Measurements from ENCODE around the gene SIN3A. TPM values are rescaled to one million over a fixed set of nuclear protein-coding genes. Genes with fewer than 3 reads are reported as not detected.
A peak's percentile ranks its signal among the peaks of the same experiment; 100 is the strongest.

SIN3A gene
- total and polyA plus RNA-seq, 2 experiments from 2014 or later, result 13.9 to 27.7 TPM

GRCh38 chr15:75452865-75453702, 1.6 kb upstream of the SIN3A start:
- H3K9ac ChIP-seq, result peak overlapping the region; percentile 83
- no peaks in the 10 kb centered on the region for H4K20me1 ChIP-seq (ENCODE audit: insufficient read depth)
- no peaks in the 10 kb centered on the region for H3K27me3 ChIP-seq (replicated peaks; ENCODE audit: insufficient read depth)
- no peaks in the 10 kb centered on the region for H3K9me3 ChIP-seq (ENCODE audit: low read depth)
- H3K4me3 ChIP-seq, result peak overlapping the region; percentile 85
- H2AFZ ChIP-seq, result peak overlapping the region; percentile 76
- peaks cover 53% of the 10 kb centered on the region for H3F3A ChIP-seq (ENCODE audit: insufficient read depth)
- TF ChIP-seq EZH2 (IDR thresholded peaks at IDR 0.05; ENCODE audit: insufficient read depth, poor library complexity, severe bottlenecking), result no peak
- TF ChIP-seq EZH2phosphoT487 (IDR thresholded peaks at IDR 0.05; ENCODE audit: insufficient read depth, low read depth), result no peak
- H3K4me2 ChIP-seq (ENCODE audit: unreplicated experiment), result peak overlapping the region; percentile 99
- no peaks in the 10 kb centered on the region for H3K9me2 ChIP-seq (ENCODE audit: insufficient read depth)
- peak overlapping the region; percentile 90 for H3K27ac ChIP-seq
- no peaks in the 10 kb centered on the region for H3K36me3 ChIP-seq (ENCODE audit: low read depth)
- peak; percentile 58 for DNase-seq
- peaks cover 33% of the 10 kb centered on the region for H3K79me2 ChIP-seq (ENCODE audit: insufficient read depth)
- peaks cover 31% of the 10 kb centered on the region for H3K4me1 ChIP-seq (ENCODE audit: insufficient read depth)
- in situ Hi-C loops (cut with MboI), result no loop called here
- 6% methylated on average over 38 of the region's 38 CpGs for WGBS, 2 experiments (ENCODE audit: low coverage in 1 of 2, low lambda C conversion rate in 2 of 2, missing lambda C conversion rate in 2 of 2)

- Histone ChIP-seq H3K79me2 (ENCODE audit: insufficient read depth) (peaks cover 40% of the 10 kb centered on the region), H3F3A (ENCODE audit: insufficient read depth) (peaks cover 49% of the 10 kb centered on the region), H3K27me3 (replicated peaks; ENCODE audit: insufficient read depth) (no peaks in the 10 kb centered on the region), H3K4me2 (ENCODE audit: unreplicated experiment) (peak overlapping the region; percentile 99), H3K4me3 (peak overlapping the region; percentile 85), H3K36me3 (ENCODE audit: low read depth) (no peaks in the 10 kb centered on the region), H3K9ac (peak overlapping the region; percentile 83), H3K9me3 (ENCODE audit: low read depth) (no peaks in the 10 kb centered on the region), H3K27ac (peak overlapping the region; percentile 90), H3K9me2 (ENCODE audit: insufficient read depth) (no peaks in the 10 kb centered on the region), H2AFZ (peak overlapping the region; percentile 76), H3K4me1 (ENCODE audit: insufficient read depth) (peaks cover 27% of the 10 kb centered on the region), H4K20me1 (ENCODE audit: insufficient read depth) (no peaks in the 10 kb centered on the region)
- peak; percentile 95 for DNase-seq
- TF ChIP-seq EZH2 (IDR thresholded peaks at IDR 0.05; ENCODE audit: insufficient read depth, poor library complexity, severe bottlenecking) (no peak), EZH2phosphoT487 (IDR thresholded peaks at IDR 0.05; ENCODE audit: insufficient read depth, low read depth) (no peak)
- 0 to 1% methylated on average over 16 of the region's 16 CpGs for WGBS, 2 experiments (ENCODE audit: low coverage in 1 of 2, low lambda C conversion rate in 2 of 2, missing lambda C conversion rate in 2 of 2)
- in situ Hi-C loops (cut with MboI), result no loop called here
Measured at GRCh38 chr15:75452364-75452864, 924 bp upstream of the SIN3A start.

DNA sequence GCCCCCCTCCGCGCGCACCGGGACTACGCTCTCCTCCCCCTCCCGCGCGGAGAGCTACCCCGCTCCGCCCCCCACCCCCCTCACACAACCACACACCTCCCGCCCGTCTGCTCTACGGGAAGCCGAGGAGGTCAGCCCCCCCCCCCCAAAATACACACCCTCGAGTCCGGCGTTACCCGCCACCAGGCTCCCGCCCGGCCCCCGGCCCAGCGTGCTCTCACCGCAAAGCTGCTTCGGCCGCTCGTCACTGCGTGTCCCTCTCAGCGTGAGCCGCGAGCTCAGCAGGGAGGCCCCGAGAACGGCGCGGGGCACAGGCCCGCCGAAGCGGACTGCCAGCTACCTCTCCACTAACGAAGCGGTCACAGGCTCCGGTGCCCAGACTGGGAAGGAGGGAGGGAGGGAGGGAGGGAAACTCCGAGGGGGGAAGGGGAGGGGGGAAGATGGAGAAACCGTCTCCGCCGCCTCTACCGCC, 252 bp downstream of the SIN3A start:
- no peak for TF ChIP-seq EZH2 (IDR thresholded peaks at IDR 0.05; ENCODE audit: insufficient read depth, poor library complexity, severe bottlenecking)
- TF ChIP-seq EZH2phosphoT487 (IDR thresholded peaks at IDR 0.05; ENCODE audit: insufficient read depth, low read depth), result no peak
- 2% methylated on average over 17 to 45 of the region's 45 CpGs for WGBS, 2 experiments (ENCODE audit: low coverage in 1 of 2, low lambda C conversion rate in 2 of 2, missing lambda C conversion rate in 2 of 2)
- H3K79me2 ChIP-seq (ENCODE audit: insufficient read depth), result peaks cover 52% of the 10 kb centered on the region
- no peaks in the 10 kb centered on the region for H3K27me3 ChIP-seq (replicated peaks; ENCODE audit: insufficient read depth)
- in situ Hi-C loops (cut with MboI), result no loop called here
- H3K9me3 ChIP-seq (ENCODE audit: low read depth), result no peaks in the 10 kb centered on the region
- H4K20me1 ChIP-seq (ENCODE audit: insufficient read depth), result no peaks in the 10 kb centered on the region
- H3K36me3 ChIP-seq (ENCODE audit: low read depth), result no peaks in the 10 kb centered on the region
- DNase-seq, result no peak
- H3F3A ChIP-seq (ENCODE audit: insufficient read depth), result peaks cover 38% of the 10 kb centered on the region
- H2AFZ ChIP-seq, result no peak overlapping the region
- peak overlapping the region; percentile 63 for H3K4me2 ChIP-seq (ENCODE audit: unreplicated experiment)
- H3K27ac ChIP-seq, result peak overlapping the region; percentile 97
- peaks cover 16% of the 10 kb centered on the region for H3K4me1 ChIP-seq (ENCODE audit: insufficient read depth)
- peak overlapping the region; percentile 99 for H3K4me3 ChIP-seq
- H3K9me2 ChIP-seq (ENCODE audit: insufficient read depth), result no peaks in the 10 kb centered on the region
- peak overlapping the region; percentile 92 for H3K9ac ChIP-seq

DNA sequence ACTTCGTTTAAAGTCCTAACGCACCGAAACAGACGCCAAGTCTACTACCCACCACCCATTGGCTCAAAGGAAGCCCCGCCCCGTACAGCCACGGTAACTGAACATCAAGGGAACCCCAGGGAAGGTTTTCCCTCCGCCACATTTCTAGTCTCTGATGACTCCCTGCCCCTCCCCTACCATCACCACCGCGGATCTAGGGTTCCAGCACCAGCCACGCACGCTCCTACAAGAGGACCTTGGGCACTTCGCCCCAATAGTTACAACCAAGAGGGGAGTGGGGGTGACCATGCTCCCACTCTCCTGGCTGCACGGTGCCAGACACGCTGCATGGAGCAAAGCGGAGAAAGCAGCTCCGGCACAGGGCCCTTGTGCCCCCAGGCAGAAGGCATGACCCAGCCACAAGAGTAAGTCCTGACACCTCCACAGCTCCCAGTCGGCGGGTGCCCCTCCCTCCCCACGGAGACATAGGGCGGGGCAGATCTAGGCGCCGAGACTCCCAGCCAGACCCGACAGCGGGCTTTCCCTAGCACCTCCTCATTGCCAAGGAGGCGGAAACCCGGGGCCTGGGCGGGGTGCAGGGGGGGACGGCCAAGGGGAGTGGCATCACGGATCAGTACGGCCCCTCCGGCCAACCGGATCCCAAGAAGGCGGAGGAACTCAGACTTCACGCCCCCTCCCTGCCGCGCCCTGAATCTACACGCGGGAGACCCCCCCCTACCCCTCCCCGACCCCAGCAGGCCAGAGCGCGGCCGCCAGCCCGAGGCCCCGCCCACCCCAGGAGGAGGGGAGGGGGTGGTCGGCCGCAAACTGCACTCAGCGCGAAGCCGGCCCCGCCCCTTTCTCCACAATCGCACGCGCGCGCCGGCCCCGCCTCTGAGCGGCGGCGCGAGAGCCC, 936 bp downstream of the SIN3A start:
- 0 to 2% methylated on average over 26 to 52 of the region's 62 CpGs for WGBS, 2 experiments (ENCODE audit: low coverage in 1 of 2, low lambda C conversion rate in 2 of 2, missing lambda C conversion rate in 2 of 2)
- no peak for TF ChIP-seq EZH2phosphoT487 (IDR thresholded peaks at IDR 0.05; ENCODE audit: insufficient read depth, low read depth)
- TF ChIP-seq EZH2 (IDR thresholded peaks at IDR 0.05; ENCODE audit: insufficient read depth, poor library complexity, severe bottlenecking), result no peak
- H3K9ac ChIP-seq, result peak overlapping the region; percentile 92
- H3K36me3 ChIP-seq (ENCODE audit: low read depth), result no peaks in the 10 kb centered on the region
- H3K4me2 ChIP-seq (ENCODE audit: unreplicated experiment), result peak overlapping the region; percentile 96
- peak overlapping the region; percentile 81 for H2AFZ ChIP-seq
- H3K27me3 ChIP-seq (replicated peaks; ENCODE audit: insufficient read depth), result no peaks in the 10 kb centered on the region
- H4K20me1 ChIP-seq (ENCODE audit: insufficient read depth), result no peaks in the 10 kb centered on the region
- in situ Hi-C loops (cut with MboI), result no loop called here
- H3K4me1 ChIP-seq (ENCODE audit: insufficient read depth), result peaks cover 16% of the 10 kb centered on the region
- peak overlapping the region; percentile 99 for H3K4me3 ChIP-seq
- peaks cover 58% of the 10 kb centered on the region for H3K79me2 ChIP-seq (ENCODE audit: insufficient read depth)
- H3K9me2 ChIP-seq (ENCODE audit: insufficient read depth), result no peaks in the 10 kb centered on the region
- no peaks in the 10 kb centered on the region for H3K9me3 ChIP-seq (ENCODE audit: low read depth)
- peaks cover 34% of the 10 kb centered on the region for H3F3A ChIP-seq (ENCODE audit: insufficient read depth)
- DNase-seq, result peak; percentile 98
- peak overlapping the region; percentile 97 for H3K27ac ChIP-seq

All from GM23248 (cell line).